SK-N-SH treated with all-trans-retinoic acid at 6 μM for 48 hours (cell line): ENCODE measurements around the gene CACNA2D3.

Source experiments
- ATAC-seq: fragments of 200-7000 bp; cut with Tn5 transposase; 3 replicates; pipeline ENCODE4 v1.9.1; 2020; ENCODE audit warnings: mild to moderate bottlenecking, moderate library complexity
- ARNTL ChIP-seq: fragments of 450-650 bp; formaldehyde crosslinking; IDR thresholded peaks from 2 replicates; pipeline ENCODE4 v1.5.0; 2020; ENCODE audit warnings: low read depth, mild to moderate bottlenecking, moderate library complexity, borderline replicate concordance
- BACH2 ChIP-seq: fragments of 250-450 bp; sonication (Bioruptor Pico); IDR thresholded peaks from 2 replicates; pipeline ENCODE4 v1.9.0; 2021; ENCODE audit warnings: mild to moderate bottlenecking, borderline replicate concordance
- CSDC2 ChIP-seq: fragments of 250-450 bp; sonication (Bioruptor Pico); IDR thresholded peaks from 2 replicates; pipeline ENCODE4 v1.5.0; 2020; ENCODE audit warnings: mild to moderate bottlenecking, moderate library complexity
- ESRRG ChIP-seq: fragments of 250-450 bp; sonication (Bioruptor Pico); IDR thresholded peaks from 2 replicates; pipeline ENCODE4 v1.6.1; 2021; ENCODE audit warnings: mild to moderate bottlenecking
- GLIS3 ChIP-seq: fragments of 250-450 bp; sonication (Bioruptor Pico); IDR thresholded peaks from 2 replicates; pipeline ENCODE4 v1.5.0; 2020; ENCODE audit warnings: mild to moderate bottlenecking, moderate library complexity
- ISL1 ChIP-seq: fragments of 250-450 bp; sonication (Bioruptor Pico); IDR thresholded peaks from 2 replicates; pipeline ENCODE4 v2.1.2; 2022; ENCODE audit warnings: mild to moderate bottlenecking, moderate library complexity
- OSR1 ChIP-seq: fragments of 250-450 bp; sonication (Bioruptor Pico); IDR thresholded peaks from 2 replicates; pipeline ENCODE4 v1.8.0; 2022; ENCODE audit warnings: moderate library complexity, mild to moderate bottlenecking, inconsistent platforms
- PPARA ChIP-seq: fragments of 250-450 bp; sonication (Bioruptor Pico); IDR thresholded peaks from 2 replicates; pipeline ENCODE4 v1.5.0; 2020; ENCODE audit warnings: mild to moderate bottlenecking, borderline replicate concordance
- RARB ChIP-seq: fragments of 250-450 bp; sonication (Bioruptor Pico); IDR thresholded peaks from 2 replicates; pipeline ENCODE4 v1.8.0; 2021; ENCODE audit warnings: mild to moderate bottlenecking, moderate library complexity
- SNAI2 ChIP-seq: fragments of 250-450 bp; sonication (Bioruptor Pico); IDR thresholded peaks from 2 replicates; pipeline ENCODE4 v1.5.0; 2020; ENCODE audit warnings: mild to moderate bottlenecking, moderate library complexity
- TCF4 ChIP-seq: fragments of 250-450 bp; sonication (Bioruptor Pico); IDR thresholded peaks from 2 replicates; pipeline ENCODE4 v1.8.0; 2021; ENCODE audit warnings: mild to moderate bottlenecking, moderate library complexity, borderline replicate concordance
- TOX ChIP-seq: fragments of 250-450 bp; sonication (Bioruptor Pico); IDR thresholded peaks from 2 replicates; pipeline ENCODE4 v1.8.0; 2021; ENCODE audit warnings: mild to moderate bottlenecking, moderate library complexity, borderline replicate concordance
- ZC3H10 ChIP-seq: fragments of 250-450 bp; sonication (Bioruptor Pico); IDR thresholded peaks from 2 replicates; pipeline ENCODE4 v1.5.1; 2021; ENCODE audit warnings: mild to moderate bottlenecking, moderate library complexity
- ZFP3 ChIP-seq: fragments of 250-450 bp; sonication (Bioruptor Pico); IDR thresholded peaks from 2 replicates; pipeline ENCODE4 v1.5.0; 2020; ENCODE audit warnings: mild to moderate bottlenecking, moderate library complexity
- ZFP30 ChIP-seq: fragments of 450-650 bp; formaldehyde crosslinking; IDR thresholded peaks from 2 replicates; pipeline ENCODE4 v1.5.0; 2022; ENCODE audit warnings: mild to moderate bottlenecking, moderate library complexity
- ZNF565 ChIP-seq: fragments of 450-650 bp; formaldehyde crosslinking; conservative IDR thresholded peaks from 2 replicates; pipeline ENCODE4 v1.5.0; 2020; ENCODE audit warnings: low read depth, mild to moderate bottlenecking, moderate library complexity
- ZNF70 ChIP-seq: fragments of 450-650 bp; formaldehyde crosslinking; IDR thresholded peaks from 2 replicates; pipeline ENCODE4 v1.5.0; 2020; ENCODE audit warnings: mild to moderate bottlenecking, moderate library complexity
- ZNF8 ChIP-seq: fragments of 450-650 bp; formaldehyde crosslinking; IDR thresholded peaks from 2 replicates; pipeline ENCODE4 v1.5.0; 2020; ENCODE audit warnings: mild to moderate bottlenecking, moderate library complexity
- TF ChIP-seq, protein P1 (sequence below): fragments of 250-450 bp; sonication (Bioruptor Pico); IDR thresholded peaks from 2 replicates; pipeline ENCODE4 v1.8.0; 2020; ENCODE audit warnings: mild to moderate bottlenecking, moderate library complexity, borderline replicate concordance
- TF ChIP-seq, protein P2 (sequence below): fragments of 250-450 bp; sonication (Bioruptor Pico); IDR thresholded peaks from 2 replicates; pipeline ENCODE4 v1.5.0; 2020; ENCODE audit warnings: mild to moderate bottlenecking, moderate library complexity
- TF ChIP-seq, protein P3 (sequence below): fragments of 250-450 bp; sonication (Bioruptor Pico); IDR thresholded peaks from 2 replicates; pipeline ENCODE4 v1.5.1; 2021; ENCODE audit warnings: mild to moderate bottlenecking, moderate library complexity
- TF ChIP-seq, protein P4 (sequence below): fragments of 250-450 bp; sonication (Bioruptor Pico); IDR thresholded peaks from 2 replicates; pipeline ENCODE4 v1.8.0; 2021; ENCODE audit warnings: low read depth, mild to moderate bottlenecking, moderate library complexity, borderline replicate concordance
- TF ChIP-seq, protein P5 (sequence below): fragments of 250-450 bp; sonication (Bioruptor Pico); IDR thresholded peaks from 2 replicates; pipeline ENCODE4 v1.5.1; 2020; ENCODE audit warnings: low read depth, mild to moderate bottlenecking, moderate library complexity

The CACNA2D3 gene

DNA sequence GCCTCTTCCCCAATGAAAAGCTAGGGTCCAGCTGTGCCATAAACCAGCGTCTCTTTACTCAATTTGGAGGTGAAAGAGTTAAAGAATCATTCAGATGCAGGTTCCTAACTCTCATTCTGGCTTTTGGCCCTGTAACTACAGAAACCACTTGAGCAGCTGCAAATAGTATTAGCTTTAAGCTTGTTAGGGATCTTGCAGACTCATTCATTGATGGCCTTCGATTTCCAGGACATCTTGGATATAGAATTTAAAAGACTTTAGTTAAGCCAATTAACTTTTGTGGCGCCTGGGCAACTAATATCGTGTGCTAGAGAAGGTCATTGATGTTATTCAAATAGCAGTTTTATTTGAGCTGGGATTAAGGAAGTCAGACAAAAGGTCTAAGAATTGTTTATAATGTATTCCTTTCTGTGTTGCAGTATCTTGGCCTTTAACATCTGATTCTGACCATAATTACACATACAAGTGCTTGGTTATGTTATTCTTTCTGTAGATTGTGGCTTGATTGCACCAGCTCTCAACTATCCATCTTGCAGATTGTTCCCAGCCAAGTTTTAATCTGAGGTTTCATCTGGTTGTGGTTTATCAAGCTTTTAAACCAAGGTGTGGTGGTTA lies 185.3 kb downstream of the CACNA2D3 start:
- ATAC-seq: no peak
- TF ChIP-seq, protein P1, sequence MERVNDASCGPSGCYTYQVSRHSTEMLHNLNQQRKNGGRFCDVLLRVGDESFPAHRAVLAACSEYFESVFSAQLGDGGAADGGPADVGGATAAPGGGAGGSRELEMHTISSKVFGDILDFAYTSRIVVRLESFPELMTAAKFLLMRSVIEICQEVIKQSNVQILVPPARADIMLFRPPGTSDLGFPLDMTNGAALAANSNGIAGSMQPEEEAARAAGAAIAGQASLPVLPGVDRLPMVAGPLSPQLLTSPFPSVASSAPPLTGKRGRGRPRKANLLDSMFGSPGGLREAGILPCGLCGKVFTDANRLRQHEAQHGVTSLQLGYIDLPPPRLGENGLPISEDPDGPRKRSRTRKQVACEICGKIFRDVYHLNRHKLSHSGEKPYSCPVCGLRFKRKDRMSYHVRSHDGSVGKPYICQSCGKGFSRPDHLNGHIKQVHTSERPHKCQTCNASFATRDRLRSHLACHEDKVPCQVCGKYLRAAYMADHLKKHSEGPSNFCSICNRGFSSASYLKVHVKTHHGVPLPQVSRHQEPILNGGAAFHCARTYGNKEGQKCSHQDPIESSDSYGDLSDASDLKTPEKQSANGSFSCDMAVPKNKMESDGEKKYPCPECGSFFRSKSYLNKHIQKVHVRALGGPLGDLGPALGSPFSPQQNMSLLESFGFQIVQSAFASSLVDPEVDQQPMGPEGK (CRISPR knock-in tag): no peak
- TF ChIP-seq TCF4 (CRISPR knock-in tag) (no peak), SNAI2 (CRISPR knock-in tag) (no peak), ISL1 (CRISPR knock-in tag) (no peak), ARNTL (CRISPR knock-in tag) (no peak), ZFP3 (CRISPR knock-in tag) (no peak), ZFP30 (no peak), GLIS3 (CRISPR knock-in tag) (no peak), ZC3H10 (CRISPR knock-in tag) (no peak), RARB (CRISPR knock-in tag) (no peak), ZNF70 (CRISPR knock-in tag) (no peak), ZNF8 (CRISPR knock-in tag) (no peak), ZNF565 (no peak), OSR1 (CRISPR knock-in tag) (no peak), ESRRG (CRISPR knock-in tag) (no peak), TOX (no peak), CSDC2 (CRISPR knock-in tag) (no peak)
- TF ChIP-seq, protein P2, sequence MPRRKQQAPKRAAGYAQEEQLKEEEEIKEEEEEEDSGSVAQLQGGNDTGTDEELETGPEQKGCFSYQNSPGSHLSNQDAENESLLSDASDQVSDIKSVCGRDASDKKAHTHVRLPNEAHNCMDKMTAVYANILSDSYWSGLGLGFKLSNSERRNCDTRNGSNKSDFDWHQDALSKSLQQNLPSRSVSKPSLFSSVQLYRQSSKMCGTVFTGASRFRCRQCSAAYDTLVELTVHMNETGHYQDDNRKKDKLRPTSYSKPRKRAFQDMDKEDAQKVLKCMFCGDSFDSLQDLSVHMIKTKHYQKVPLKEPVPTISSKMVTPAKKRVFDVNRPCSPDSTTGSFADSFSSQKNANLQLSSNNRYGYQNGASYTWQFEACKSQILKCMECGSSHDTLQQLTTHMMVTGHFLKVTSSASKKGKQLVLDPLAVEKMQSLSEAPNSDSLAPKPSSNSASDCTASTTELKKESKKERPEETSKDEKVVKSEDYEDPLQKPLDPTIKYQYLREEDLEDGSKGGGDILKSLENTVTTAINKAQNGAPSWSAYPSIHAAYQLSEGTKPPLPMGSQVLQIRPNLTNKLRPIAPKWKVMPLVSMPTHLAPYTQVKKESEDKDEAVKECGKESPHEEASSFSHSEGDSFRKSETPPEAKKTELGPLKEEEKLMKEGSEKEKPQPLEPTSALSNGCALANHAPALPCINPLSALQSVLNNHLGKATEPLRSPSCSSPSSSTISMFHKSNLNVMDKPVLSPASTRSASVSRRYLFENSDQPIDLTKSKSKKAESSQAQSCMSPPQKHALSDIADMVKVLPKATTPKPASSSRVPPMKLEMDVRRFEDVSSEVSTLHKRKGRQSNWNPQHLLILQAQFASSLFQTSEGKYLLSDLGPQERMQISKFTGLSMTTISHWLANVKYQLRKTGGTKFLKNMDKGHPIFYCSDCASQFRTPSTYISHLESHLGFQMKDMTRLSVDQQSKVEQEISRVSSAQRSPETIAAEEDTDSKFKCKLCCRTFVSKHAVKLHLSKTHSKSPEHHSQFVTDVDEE: no peak
- TF ChIP-seq, protein P3, sequence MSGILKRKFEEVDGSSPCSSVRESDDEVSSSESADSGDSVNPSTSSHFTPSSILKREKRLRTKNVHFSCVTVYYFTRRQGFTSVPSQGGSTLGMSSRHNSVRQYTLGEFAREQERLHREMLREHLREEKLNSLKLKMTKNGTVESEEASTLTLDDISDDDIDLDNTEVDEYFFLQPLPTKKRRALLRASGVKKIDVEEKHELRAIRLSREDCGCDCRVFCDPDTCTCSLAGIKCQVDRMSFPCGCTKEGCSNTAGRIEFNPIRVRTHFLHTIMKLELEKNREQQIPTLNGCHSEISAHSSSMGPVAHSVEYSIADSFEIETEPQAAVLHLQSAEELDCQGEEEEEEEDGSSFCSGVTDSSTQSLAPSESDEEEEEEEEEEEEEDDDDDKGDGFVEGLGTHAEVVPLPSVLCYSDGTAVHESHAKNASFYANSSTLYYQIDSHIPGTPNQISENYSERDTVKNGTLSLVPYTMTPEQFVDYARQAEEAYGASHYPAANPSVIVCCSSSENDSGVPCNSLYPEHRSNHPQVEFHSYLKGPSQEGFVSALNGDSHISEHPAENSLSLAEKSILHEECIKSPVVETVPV (CRISPR knock-in tag): no peak
- TF ChIP-seq, protein P4, sequence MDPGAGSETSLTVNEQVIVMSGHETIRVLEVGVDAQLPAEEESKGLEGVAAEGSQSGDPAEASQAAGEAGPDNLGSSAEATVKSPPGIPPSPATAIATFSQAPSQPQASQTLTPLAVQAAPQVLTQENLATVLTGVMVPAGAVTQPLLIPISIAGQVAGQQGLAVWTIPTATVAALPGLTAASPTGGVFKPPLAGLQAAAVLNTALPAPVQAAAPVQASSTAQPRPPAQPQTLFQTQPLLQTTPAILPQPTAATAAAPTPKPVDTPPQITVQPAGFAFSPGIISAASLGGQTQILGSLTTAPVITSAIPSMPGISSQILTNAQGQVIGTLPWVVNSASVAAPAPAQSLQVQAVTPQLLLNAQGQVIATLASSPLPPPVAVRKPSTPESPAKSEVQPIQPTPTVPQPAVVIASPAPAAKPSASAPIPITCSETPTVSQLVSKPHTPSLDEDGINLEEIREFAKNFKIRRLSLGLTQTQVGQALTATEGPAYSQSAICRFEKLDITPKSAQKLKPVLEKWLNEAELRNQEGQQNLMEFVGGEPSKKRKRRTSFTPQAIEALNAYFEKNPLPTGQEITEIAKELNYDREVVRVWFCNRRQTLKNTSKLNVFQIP (CRISPR knock-in tag): no peak

DNA sequence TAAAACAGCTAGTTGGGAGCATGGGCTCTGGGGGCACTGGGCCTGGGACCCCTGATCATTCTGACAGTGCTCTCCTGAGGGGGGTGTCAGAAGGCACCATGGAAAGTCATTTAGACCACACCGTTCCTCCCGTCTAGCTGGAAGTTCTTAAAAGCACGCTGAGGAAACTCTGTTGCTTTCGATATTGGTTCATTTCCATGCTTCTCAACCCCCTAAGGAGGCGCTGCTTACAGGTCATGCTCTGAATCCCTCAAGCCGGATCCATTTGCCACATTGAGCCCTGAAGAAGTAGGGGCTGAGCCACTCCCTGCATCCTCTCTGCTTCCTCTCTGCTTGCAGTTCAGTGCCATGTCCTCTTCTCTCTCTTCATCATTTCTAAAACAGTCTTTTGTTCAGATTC lies 187.2 kb downstream of the CACNA2D3 start:
- no peak for ATAC-seq
- no peak for TF ChIP-seq RARB (CRISPR knock-in tag)
- TF ChIP-seq TCF4 (CRISPR knock-in tag): no peak
- TF ChIP-seq SNAI2 (CRISPR knock-in tag): no peak
- no peak for TF ChIP-seq ISL1 (CRISPR knock-in tag)
- TF ChIP-seq, protein P5, sequence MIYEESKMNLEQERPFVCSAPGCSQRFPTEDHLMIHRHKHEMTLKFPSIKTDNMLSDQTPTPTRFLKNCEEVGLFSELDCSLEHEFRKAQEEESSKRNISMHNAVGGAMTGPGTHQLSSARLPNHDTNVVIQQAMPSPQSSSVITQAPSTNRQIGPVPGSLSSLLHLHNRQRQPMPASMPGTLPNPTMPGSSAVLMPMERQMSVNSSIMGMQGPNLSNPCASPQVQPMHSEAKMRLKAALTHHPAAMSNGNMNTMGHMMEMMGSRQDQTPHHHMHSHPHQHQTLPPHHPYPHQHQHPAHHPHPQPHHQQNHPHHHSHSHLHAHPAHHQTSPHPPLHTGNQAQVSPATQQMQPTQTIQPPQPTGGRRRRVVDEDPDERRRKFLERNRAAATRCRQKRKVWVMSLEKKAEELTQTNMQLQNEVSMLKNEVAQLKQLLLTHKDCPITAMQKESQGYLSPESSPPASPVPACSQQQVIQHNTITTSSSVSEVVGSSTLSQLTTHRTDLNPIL (CRISPR knock-in tag): no peak
- no peak for TF ChIP-seq GLIS3 (CRISPR knock-in tag)
- TF ChIP-seq ZFP30: no peak
- no peak for TF ChIP-seq BACH2 (CRISPR knock-in tag)
- TF ChIP-seq ZNF565: no peak
- TF ChIP-seq, protein P1 (CRISPR knock-in tag): no peak
- TF ChIP-seq ARNTL (CRISPR knock-in tag): no peak
- TF ChIP-seq ZNF8 (CRISPR knock-in tag): no peak
- TF ChIP-seq PPARA: no peak
- TF ChIP-seq, protein P2: no peak
- no peak for TF ChIP-seq ZNF70 (CRISPR knock-in tag)
- TF ChIP-seq, protein P3 (CRISPR knock-in tag): no peak
- no peak for TF ChIP-seq ESRRG (CRISPR knock-in tag)
- no peak for TF ChIP-seq TOX
- no peak for TF ChIP-seq ZFP3 (CRISPR knock-in tag)
